ENCODE results near the gene ARMC2.
"Not testable (repeated sequence)": the region's sequence is repeated elsewhere in the genome, so short reads cannot be mapped to it uniquely, and the experiment has no call there.

Gene ARMC2

GRCh38 chr6:108811490-108811889, 36.7 kb upstream of the ARMC2 start:
- H3K9me3 ChIP-seq (ENCODE audit: control insufficient read depth, insufficient read depth, low read length), result no peaks in the 10 kb centered on the region
- no peaks in the 10 kb centered on the region for H3K36me3 ChIP-seq (ENCODE audit: insufficient read depth, low read length)
- H3K4me1 ChIP-seq (ENCODE audit: insufficient read depth, low read length), result no peaks in the 10 kb centered on the region
- H3K9ac ChIP-seq (ENCODE audit: low read depth, low read length), result no peak overlapping the region

- H3K36me3 ChIP-seq (ENCODE audit: insufficient read depth, low read length); H3K9me3 ChIP-seq (ENCODE audit: control insufficient read depth, insufficient read depth, low read length); H3K4me1 ChIP-seq (ENCODE audit: insufficient read depth, low read length); H3K9ac ChIP-seq (ENCODE audit: low read depth, low read length): not testable (repeated sequence)
These were observed 35.0 kb upstream of the ARMC2 start for GRCh38 chr6:108813218-108813617.

- H3K36me3 ChIP-seq (ENCODE audit: insufficient read depth, low read length); H3K9me3 ChIP-seq (ENCODE audit: control insufficient read depth, insufficient read depth, low read length): not testable (repeated sequence)
These were observed 30.9 kb upstream of the ARMC2 start for GRCh38 chr6:108817276-108817675.

GRCh38 chr6:108820006-108820405, 28.2 kb upstream of the ARMC2 start:
- H3K9ac ChIP-seq (ENCODE audit: low read depth, low read length), result no peak overlapping the region
- H3K4me1 ChIP-seq (ENCODE audit: insufficient read depth, low read length), result no peaks in the 10 kb centered on the region

More at GRCh38 chr6:108817276-108817675, 30.9 kb upstream of the ARMC2 start:
- H3K4me1 ChIP-seq (ENCODE audit: insufficient read depth, low read length); H3K9ac ChIP-seq (ENCODE audit: low read depth, low read length): not testable (repeated sequence)

GRCh38 chr6:108822401-108822800, 25.8 kb upstream of the ARMC2 start:
- no peaks in the 10 kb centered on the region for H3K4me1 ChIP-seq (ENCODE audit: insufficient read depth, low read length)
- H3K9me3 ChIP-seq (ENCODE audit: control insufficient read depth, insufficient read depth, low read length), result peaks cover 10% of the 10 kb centered on the region
- no peak overlapping the region for H3K9ac ChIP-seq (ENCODE audit: low read depth, low read length)
- no peaks in the 10 kb centered on the region for H3K36me3 ChIP-seq (ENCODE audit: insufficient read depth, low read length)

More at GRCh38 chr6:108820006-108820405, 28.2 kb upstream of the ARMC2 start:
- Histone ChIP-seq H3K9me3 (ENCODE audit: control insufficient read depth, insufficient read depth, low read length) (peaks cover 7% of the 10 kb centered on the region), H3K36me3 (ENCODE audit: insufficient read depth, low read length) (no peaks in the 10 kb centered on the region)

- Histone ChIP-seq H3K9ac (ENCODE audit: low read depth, low read length) (no peak overlapping the region), H3K4me1 (ENCODE audit: insufficient read depth, low read length) (no peaks in the 10 kb centered on the region), H3K9me3 (ENCODE audit: control insufficient read depth, insufficient read depth, low read length) (peaks cover 9% of the 10 kb centered on the region), H3K36me3 (ENCODE audit: insufficient read depth, low read length) (no peaks in the 10 kb centered on the region)
These were observed 22.9 kb upstream of the ARMC2 start for GRCh38 chr6:108825326-108825725.

GRCh38 chr6:108831104-108831503, 17.1 kb upstream of the ARMC2 start:
- Histone ChIP-seq H3K9me3 (ENCODE audit: control insufficient read depth, insufficient read depth, low read length) (peaks cover 9% of the 10 kb centered on the region), H3K9ac (ENCODE audit: low read depth, low read length) (no peak overlapping the region), H3K36me3 (ENCODE audit: insufficient read depth, low read length) (no peaks in the 10 kb centered on the region), H3K4me1 (ENCODE audit: insufficient read depth, low read length) (no peaks in the 10 kb centered on the region)

GRCh38 chr6:108832738-108833137, 15.5 kb upstream of the ARMC2 start:
- no peak overlapping the region for H3K9ac ChIP-seq (ENCODE audit: low read depth, low read length)

GRCh38 chr6:108835218-108835850, 12.9 kb upstream of the ARMC2 start:
- Histone ChIP-seq H3K9ac (ENCODE audit: low read depth, low read length) (no peak overlapping the region), H3K36me3 (ENCODE audit: insufficient read depth, low read length) (no peaks in the 10 kb centered on the region), H3K4me1 (ENCODE audit: insufficient read depth, low read length) (peaks cover 7% of the 10 kb centered on the region), H3K9me3 (ENCODE audit: control insufficient read depth, insufficient read depth, low read length) (no peaks in the 10 kb centered on the region)

More at GRCh38 chr6:108832738-108833137, 15.5 kb upstream of the ARMC2 start:
- H3K36me3 ChIP-seq (ENCODE audit: insufficient read depth, low read length), result no peaks in the 10 kb centered on the region
- H3K9me3 ChIP-seq (ENCODE audit: control insufficient read depth, insufficient read depth, low read length), result peaks cover 5% of the 10 kb centered on the region; the same call in 1 of the 2 replicates
- H3K4me1 ChIP-seq (ENCODE audit: insufficient read depth, low read length), result peaks cover 6% of the 10 kb centered on the region

- Histone ChIP-seq H3K4me1 (ENCODE audit: insufficient read depth, low read length) (peaks cover 7% of the 10 kb centered on the region), H3K9ac (ENCODE audit: low read depth, low read length) (no peak overlapping the region), H3K36me3 (ENCODE audit: insufficient read depth, low read length) (no peaks in the 10 kb centered on the region), H3K9me3 (ENCODE audit: control insufficient read depth, insufficient read depth, low read length) (no peaks in the 10 kb centered on the region)
These were observed 12.2 kb upstream of the ARMC2 start for GRCh38 chr6:108836061-108836460.

- Histone ChIP-seq H3K4me1 (ENCODE audit: insufficient read depth, low read length) (peaks cover 7% of the 10 kb centered on the region), H3K9me3 (ENCODE audit: control insufficient read depth, insufficient read depth, low read length) (no peaks in the 10 kb centered on the region), H3K36me3 (ENCODE audit: insufficient read depth, low read length) (no peaks in the 10 kb centered on the region), H3K9ac (ENCODE audit: low read depth, low read length) (peak overlapping the region; percentile 34; the same call in 1 of the 2 replicates)
These were observed 10.8 kb upstream of the ARMC2 start for GRCh38 chr6:108837236-108837971.

GRCh38 chr6:108838101-108838717, 10.0 kb upstream of the ARMC2 start:
- H3K36me3 ChIP-seq (ENCODE audit: insufficient read depth, low read length), result no peaks in the 10 kb centered on the region
- peaks cover 7% of the 10 kb centered on the region for H3K4me1 ChIP-seq (ENCODE audit: insufficient read depth, low read length)
- no peaks in the 10 kb centered on the region for H3K9me3 ChIP-seq (ENCODE audit: control insufficient read depth, insufficient read depth, low read length)
- peak overlapping the region; percentile 34; the same call in 1 of the 2 replicates for H3K9ac ChIP-seq (ENCODE audit: low read depth, low read length)

- Histone ChIP-seq H3K36me3 (ENCODE audit: insufficient read depth, low read length) (no peaks in the 10 kb centered on the region), H3K4me1 (ENCODE audit: insufficient read depth, low read length) (peaks cover 7% of the 10 kb centered on the region), H3K9ac (ENCODE audit: low read depth, low read length) (peak overlapping the region; percentile 34; the same call in 1 of the 2 replicates), H3K9me3 (ENCODE audit: control insufficient read depth, insufficient read depth, low read length) (no peaks in the 10 kb centered on the region)
These were observed 9.1 kb upstream of the ARMC2 start for GRCh38 chr6:108839083-108839642.

GRCh38 chr6:108840919-108841318, 7.3 kb upstream of the ARMC2 start:
- Histone ChIP-seq H3K9ac (ENCODE audit: low read depth, low read length) (no peak overlapping the region), H3K9me3 (ENCODE audit: control insufficient read depth, insufficient read depth, low read length) (no peaks in the 10 kb centered on the region), H3K36me3 (ENCODE audit: insufficient read depth, low read length) (no peaks in the 10 kb centered on the region), H3K4me1 (ENCODE audit: insufficient read depth, low read length) (peaks cover 7% of the 10 kb centered on the region)

Data from ES-I3 (cell line).